ENCODE measurements around the gene SELPLG.

The SELPLG gene

GRCh38 chr12:108618079-108618952 is 15.4 kb downstream of the SELPLG start:
- peak; percentile 54 for DNase-seq

- no peak for DNase-seq
Observed at GRCh38 chr12:108616941-108617858, 16.5 kb downstream of the SELPLG start.

GRCh38 chr12:108616359-108616758 is 17.3 kb downstream of the SELPLG start:
- DNase-seq = no peak

- no peak for DNase-seq
Observed at GRCh38 chr12:108615918-108616317, 17.8 kb downstream of the SELPLG start.

GRCh38 chr12:108614639-108615038 is 19.1 kb downstream of the SELPLG start:
- no peak for DNase-seq

- DNase-seq = no peak
Observed at GRCh38 chr12:108614041-108614440, 19.7 kb downstream of the SELPLG start.

GRCh38 chr12:108613548-108613947 is 20.1 kb downstream of the SELPLG start:
- no peak for DNase-seq

GRCh38 chr12:108612788-108613282 is 20.9 kb downstream of the SELPLG start:
- no peak for DNase-seq

GRCh38 chr12:108611884-108612415 is 21.7 kb downstream of the SELPLG start:
- DNase-seq = no peak

GRCh38 chr12:108610856-108611605 is 22.7 kb downstream of the SELPLG start:
- no peak for DNase-seq

- no peak for DNase-seq
Observed at GRCh38 chr12:108610336-108610815, 23.3 kb downstream of the SELPLG start.

GRCh38 chr12:108609537-108610335 is 24.0 kb downstream of the SELPLG start:
- DNase-seq = no peak

- no peak for DNase-seq
Observed at GRCh38 chr12:108608616-108609015, 25.1 kb downstream of the SELPLG start.

- no peak for DNase-seq
Observed at GRCh38 chr12:108607981-108608600, 25.6 kb downstream of the SELPLG start.

- no peak for DNase-seq
Observed at GRCh38 chr12:108606492-108606891, 27.2 kb downstream of the SELPLG start.

- no peak for DNase-seq
Observed at GRCh38 chr12:108605690-108606406, 27.8 kb downstream of the SELPLG start.

- DNase-seq = no peak
Observed at GRCh38 chr12:108605000-108605689, 28.5 kb downstream of the SELPLG start.

- DNase-seq = no peak
Observed at GRCh38 chr12:108604208-108604941, 29.3 kb downstream of the SELPLG start.

- no peak for DNase-seq
Observed at GRCh38 chr12:108603743-108604142, 30.0 kb downstream of the SELPLG start.

Data from NCI-H1048 (cell line).